Activated T-helper 1 cell treated with Interleukin-2 at 50 U/mL for 16 hours (primary cell): ENCODE measurements around the gene GSG1L.
"Not testable (repeated sequence)": the region's sequence is repeated elsewhere in the genome, so short reads cannot be mapped to it uniquely, and the experiment has no call there.

Experiments
- DNase-seq: peaks from one replicate; pipeline ENCODE4 v3.0.0-alpha.2; 2020; ENCODE audit warnings: low read depth

The GSG1L gene

DNA sequence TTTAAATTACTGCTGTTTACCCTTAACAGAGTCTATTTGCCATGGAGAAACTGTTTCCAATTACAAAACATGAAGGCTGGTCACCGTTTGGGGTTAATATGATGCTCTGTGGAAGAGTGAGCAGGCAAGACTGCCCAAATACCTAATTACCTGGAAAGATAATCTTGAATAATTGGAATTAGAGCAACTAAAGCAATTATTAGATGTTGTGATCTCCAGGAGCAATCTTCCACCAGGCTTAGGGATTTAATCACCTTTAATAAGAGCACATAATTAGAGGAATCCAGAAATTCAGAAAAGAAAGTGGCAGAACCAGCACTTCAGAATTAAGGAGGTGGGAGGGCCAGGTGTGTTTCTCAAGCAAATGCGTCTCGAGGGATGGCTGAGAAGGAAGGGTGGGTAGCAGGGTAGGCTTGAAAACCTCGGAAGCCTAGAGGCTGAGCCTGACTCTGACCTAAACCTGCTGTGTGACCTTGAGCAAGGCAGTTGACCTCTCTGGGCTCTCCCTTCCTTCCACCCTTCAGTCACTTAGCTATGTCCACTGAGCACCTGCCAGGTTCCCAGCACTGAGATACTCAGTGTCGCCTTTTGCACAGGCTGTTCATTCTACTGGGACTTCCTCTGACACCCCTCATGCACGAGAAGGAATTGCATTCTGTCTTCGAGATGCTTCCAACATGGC, 113.2 kb downstream of the GSG1L start:
- no peak for DNase-seq

DNA sequence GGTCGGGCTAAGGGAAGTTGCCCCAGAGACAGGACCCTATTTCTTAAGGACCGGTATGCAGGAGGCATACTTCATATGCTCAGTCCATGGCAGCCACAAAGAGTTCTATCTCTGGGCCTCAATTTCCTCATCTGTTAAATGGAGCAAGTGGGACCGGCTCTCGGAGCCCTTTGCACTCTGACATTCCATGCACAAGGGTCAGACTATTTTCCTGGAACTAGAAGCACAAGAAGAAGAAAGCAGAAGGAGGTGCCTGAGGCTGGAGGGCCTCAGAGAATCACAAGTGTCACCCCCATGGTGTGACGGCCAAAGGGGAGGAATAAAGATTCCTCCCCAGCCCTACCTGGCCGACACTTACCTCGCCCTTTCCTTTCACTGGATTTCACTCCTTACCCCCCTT, 115.8 kb downstream of the GSG1L start:
- no peak for DNase-seq

GRCh38 chr16:27945233-27945973, 118.1 kb downstream of the GSG1L start:
- DNase-seq, result no peak

GRCh38 chr16:27943766-27944165, 119.7 kb downstream of the GSG1L start:
- DNase-seq, result no peak

- not testable (repeated sequence) for DNase-seq
These were observed 121.4 kb downstream of the GSG1L start for GRCh38 chr16:27942071-27942470.

- no peak for DNase-seq
These were observed 128.4 kb downstream of the GSG1L start for GRCh38 chr16:27935076-27935475.

DNA sequence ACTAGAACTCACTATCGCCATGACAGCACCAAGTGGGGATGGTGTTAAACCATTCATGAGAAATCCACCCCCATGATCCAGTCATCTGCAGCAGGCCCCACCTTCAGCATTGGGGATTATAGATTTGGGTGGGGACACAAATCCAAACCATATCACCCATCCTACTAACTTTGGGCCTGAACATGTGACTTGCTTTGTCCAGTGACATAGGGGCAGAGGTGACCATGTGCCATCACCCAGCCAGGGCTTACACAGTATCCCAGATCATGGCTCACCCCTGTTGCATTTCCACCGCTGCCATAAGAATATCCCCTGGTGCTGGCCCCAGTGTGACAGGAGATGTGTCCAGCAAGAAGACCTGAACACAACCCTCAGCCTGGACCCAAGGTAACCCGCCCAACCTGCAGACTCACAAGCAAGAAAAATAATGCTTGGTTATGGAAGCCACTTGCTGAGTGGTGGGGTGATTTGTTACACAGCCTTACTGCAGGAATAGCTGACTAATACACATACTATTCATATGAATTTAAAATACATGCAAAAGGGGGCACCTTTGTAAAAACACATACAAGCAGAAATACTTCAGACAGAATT, 130.9 kb downstream of the GSG1L start:
- no peak for DNase-seq

DNA sequence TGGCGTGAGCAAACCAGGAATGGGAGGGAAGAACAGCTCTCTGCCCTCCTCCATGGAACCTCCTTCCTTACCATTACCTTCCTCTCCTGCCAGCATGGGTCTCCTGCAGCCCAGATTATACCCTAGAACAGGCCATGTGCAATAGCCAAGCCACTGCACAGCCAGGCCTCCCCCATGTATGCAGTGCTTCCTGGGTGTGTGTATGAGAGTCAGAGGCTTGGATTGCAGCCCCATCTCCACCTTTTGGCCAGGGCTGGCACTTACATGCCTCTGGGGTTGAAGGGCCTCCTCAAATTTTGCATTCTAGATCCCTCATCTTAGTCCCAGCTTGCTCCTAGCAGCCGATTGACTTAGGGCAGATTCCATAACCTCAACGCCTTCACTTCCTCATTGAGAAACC, 133.7 kb downstream of the GSG1L start:
- DNase-seq, result no peak

- DNase-seq, result no peak
These were observed 135.0 kb downstream of the GSG1L start for GRCh38 chr16:27928542-27928941.

GRCh38 chr16:27927266-27927901, 136.1 kb downstream of the GSG1L start:
- DNase-seq, result no peak

GRCh38 chr16:27925612-27926011, 137.9 kb downstream of the GSG1L start:
- no peak for DNase-seq

DNA sequence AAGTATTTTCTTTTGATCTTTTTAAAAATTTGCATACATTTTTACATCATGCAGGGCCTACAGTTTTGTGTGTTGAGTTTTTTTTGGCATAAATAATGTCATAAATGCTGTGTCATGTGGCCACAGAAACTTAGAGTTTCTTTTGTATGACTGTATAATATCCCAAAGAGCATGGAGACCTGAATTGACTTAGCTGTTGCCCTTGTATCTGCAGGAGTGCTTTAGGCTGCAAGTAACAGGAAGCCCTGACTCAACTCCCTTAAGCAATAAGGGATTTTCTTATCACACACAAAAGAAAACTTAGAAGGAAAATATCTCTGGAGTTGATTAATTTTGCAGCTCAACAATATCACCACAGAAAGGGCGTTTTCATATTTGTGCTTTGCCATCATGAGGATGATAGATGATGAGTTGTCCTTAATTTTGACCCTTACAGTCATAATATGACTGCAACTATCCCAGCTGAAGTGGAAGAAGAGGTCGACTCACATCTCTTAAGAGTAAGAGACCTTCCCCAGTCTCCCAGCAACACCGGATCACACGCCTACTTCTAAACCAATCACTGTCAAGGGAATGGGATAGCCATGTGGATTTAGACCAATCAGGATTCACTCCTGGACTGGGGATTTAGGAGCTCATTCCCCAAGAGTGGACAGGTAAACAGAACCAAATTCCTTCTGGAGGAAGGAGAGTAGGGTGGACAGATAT, 138.9 kb downstream of the GSG1L start:
- DNase-seq, result no peak

GRCh38 chr16:27923751-27924150, 139.8 kb downstream of the GSG1L start:
- DNase-seq, result no peak

DNA sequence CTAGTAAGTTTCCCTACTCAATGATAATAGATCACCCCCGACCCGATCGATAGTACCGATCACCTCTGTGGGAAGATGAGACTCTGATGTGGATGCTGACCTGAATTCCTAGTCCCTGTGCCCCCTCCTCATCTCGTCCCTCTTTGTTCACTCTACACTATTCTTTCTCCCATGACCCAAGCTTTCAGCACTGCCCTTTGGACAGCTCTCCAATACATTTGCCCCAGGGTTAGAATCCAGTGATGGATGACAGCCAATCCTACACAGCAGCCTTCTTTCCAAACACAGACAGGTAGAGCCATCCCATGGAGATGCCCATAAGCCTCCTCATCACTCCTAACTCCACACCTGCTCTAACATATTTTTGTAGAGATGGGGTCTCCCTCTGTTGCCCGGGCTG, 141.1 kb downstream of the GSG1L start:
- no peak for DNase-seq

- no peak for DNase-seq
These were observed 142.4 kb downstream of the GSG1L start for GRCh38 chr16:27921134-27921533.

GRCh38 chr16:27920391-27920891, 143.1 kb downstream of the GSG1L start:
- DNase-seq, result no peak

DNA sequence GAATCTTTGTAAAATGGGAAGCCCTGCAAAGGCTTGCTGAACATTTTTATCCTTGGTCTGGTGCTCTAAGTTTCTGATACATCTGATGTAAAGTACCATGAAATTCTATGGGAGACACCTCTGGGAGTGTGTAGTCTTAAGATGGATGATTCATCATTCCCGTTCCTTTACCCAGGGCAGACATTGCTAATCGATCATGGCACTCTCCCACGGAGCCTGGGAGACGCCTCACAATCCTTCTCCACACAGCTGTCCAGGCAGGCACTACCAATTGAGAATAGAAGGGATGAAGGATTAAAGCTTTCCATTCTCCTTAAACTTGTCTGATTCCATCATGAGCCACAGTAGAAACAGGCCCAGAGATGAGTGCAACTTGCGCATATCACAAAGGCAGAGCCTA, 144.8 kb downstream of the GSG1L start:
- DNase-seq, result no peak

GRCh38 chr16:27917949-27918348, 145.6 kb downstream of the GSG1L start:
- DNase-seq, result no peak

- no peak for DNase-seq
These were observed 152.0 kb downstream of the GSG1L start for GRCh38 chr16:27911486-27911885.

DNA sequence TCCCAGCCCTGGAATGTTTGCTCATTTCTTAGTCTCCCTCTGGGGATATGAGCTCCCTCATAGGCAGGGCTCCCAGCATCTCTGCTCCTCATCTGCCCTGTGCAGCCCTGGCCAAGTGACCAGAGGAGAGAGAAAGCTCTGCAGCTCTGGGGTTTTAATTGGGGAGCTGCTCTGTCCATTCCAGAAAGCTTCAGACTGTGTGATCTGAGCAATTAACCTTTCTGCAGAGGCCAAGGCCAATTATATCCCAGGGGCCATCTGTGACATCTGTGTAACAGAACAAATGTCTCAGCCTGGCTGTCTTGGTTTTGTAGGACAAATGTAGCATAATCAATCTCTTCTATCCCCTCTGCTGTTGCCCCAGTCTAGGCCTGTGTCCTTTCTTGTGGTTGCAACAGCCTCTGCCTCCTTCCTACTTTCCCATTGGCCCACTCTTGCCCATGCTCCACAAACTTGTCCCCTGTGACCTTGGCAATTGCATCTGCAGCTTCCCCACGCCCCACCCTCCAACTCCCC, 156.0 kb downstream of the GSG1L start:
- no peak for DNase-seq

DNA sequence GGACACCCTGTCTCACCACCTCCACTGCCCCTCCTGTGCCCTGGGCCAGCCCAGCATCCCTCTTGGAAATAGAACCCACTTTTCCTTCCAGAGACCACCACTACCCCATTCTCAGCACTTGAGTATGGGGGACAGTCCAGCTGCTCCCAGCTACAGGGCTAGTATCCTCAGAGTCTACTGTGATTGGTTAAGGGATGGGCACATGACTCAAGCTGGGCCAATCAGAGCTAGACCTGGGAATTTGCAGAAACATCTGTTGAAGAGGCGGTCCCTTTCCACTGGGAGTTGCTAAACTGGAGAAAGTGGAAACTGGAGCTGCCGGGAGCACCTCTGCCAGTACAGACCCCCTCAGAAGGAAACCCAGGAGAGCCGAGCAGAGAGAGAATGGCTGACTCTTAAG, 156.6 kb downstream of the GSG1L start:
- DNase-seq, result no peak
